K562 (cell line): ENCODE measurements around the gene TBL1X. TPM values are rescaled to one million over a fixed set of nuclear protein-coding genes. Genes with fewer than 3 reads are reported as not detected.
A peak's percentile ranks its signal among the peaks of the same experiment; 100 is the strongest.

Experiments
- ATAC-seq: fragments of 200-7000 bp; cut with Tn5 transposase; 3 replicates; pipeline ENCODE4 v1.9.1; 2020; ENCODE audit warnings: moderate library complexity
- BruUV-seq: library from RNA; stranded (reverse); fragments of 400-500 nt; replicated peaks from 2 replicates; lab custom pipeline; 2021; lab: Mats Ljungman, UMichigan
- CTCF ChIA-PET: fragments of 300-600 bp; formaldehyde crosslinking; extraction: SDS; loops from one replicate; lab custom pipeline; 2021; ENCODE audit warnings: low intra/inter-chr PET ratio; lab: Yijun Ruan, JAX
- POLR2A ChIA-PET: fragments of 300-600, 350-650 bp; sonication (Branson Sonifier 250); formaldehyde crosslinking; extraction: SDS; loops from one replicate; lab custom pipeline; 2021; ENCODE audit warnings: antibody characterized with exemption, inconsistent platforms; lab: Yijun Ruan, JAX
- DNase-seq, 4 experiments: peaks; one replicate each; pipeline versions ENCODE4 v3.0.0 to v3.0.0-alpha.2; 2011 to 2018; ENCODE audit warnings: low spot score in 3 of 4, mixed read lengths in 3 of 4; ENCODE audit errors: extremely low read depth in 1 of 4
- FAIRE-seq: peaks from 2 replicates; lab custom pipeline; 2011; peaks lifted over from hg19 to GRCh38; lab: Jason Lieb, UNC
- H2AFZ ChIP-seq: 2 replicates; pipeline ENCODE4 v1.6.0; 2011; ENCODE audit warnings: low read depth, low read length, control low read depth, inconsistent platforms
- H3K27ac ChIP-seq: fragments of 200-600 bp; 3 replicates; pipeline ENCODE4 v1.8.0; 2011; ENCODE audit warnings: low read depth, mild to moderate bottlenecking, control low read depth, inconsistent platforms, low read length, moderate library complexity, mixed read lengths; ENCODE audit errors: extremely low read depth
- H3K27me3 ChIP-seq, 2 experiments: fragments of 300-600 bp in 1 of 2; 2 replicates in 1 of 2; 3 replicates in 1 of 2; pipeline versions ENCODE4 v1.6.0 to v1.8.0; 2011; ENCODE audit warnings: inconsistent platforms in 2 of 2, low read length in 2 of 2, mild to moderate bottlenecking in 1 of 2, mixed read lengths in 1 of 2, moderate library complexity in 1 of 2; ENCODE audit not compliant: control insufficient read depth in 2 of 2, insufficient read depth in 2 of 2
- H3K36me3 ChIP-seq: fragments of 300-600 bp; 3 replicates; pipeline ENCODE4 v1.8.0; 2011; ENCODE audit warnings: mild to moderate bottlenecking, low read length, inconsistent platforms; ENCODE audit not compliant: control insufficient read depth, insufficient read depth
- H3K4me1 ChIP-seq, 2 experiments: fragments of 200-600 bp in 1 of 2; replicated peaks in 1 of 2; 2 replicates in 1 of 2; 3 replicates in 1 of 2; pipeline versions ENCODE4 v1.5.1 to v1.8.0; 2011; ENCODE audit warnings: inconsistent platforms in 2 of 2, low read length in 2 of 2, mild to moderate bottlenecking in 1 of 2, mixed read lengths in 1 of 2, moderate library complexity in 1 of 2; ENCODE audit not compliant: control insufficient read depth in 2 of 2, insufficient read depth in 2 of 2
- H3K4me2 ChIP-seq: 2 replicates; pipeline ENCODE4 v1.6.1; 2011; ENCODE audit warnings: low read length, control low read depth, inconsistent platforms, mixed read lengths; ENCODE audit not compliant: insufficient read depth
- H3K4me3 ChIP-seq: fragments of 200-600 bp; sonication (generic), shearing (Covaris generic); 2 replicates; pipeline ENCODE4 v1.5.1; 2016; ENCODE audit warnings: control low read depth, inconsistent platforms
- H3K79me2 ChIP-seq: fragments of 200-600 bp; 3 replicates; pipeline ENCODE4 v1.8.0; 2011; ENCODE audit warnings: low read length, inconsistent platforms; ENCODE audit not compliant: control insufficient read depth, insufficient read depth
- H3K9ac ChIP-seq, 2 experiments: 2 replicates each; pipeline versions ENCODE4 v1.6.0 to v1.6.1; 2011; ENCODE audit warnings: low read depth in 2 of 2, low read length in 2 of 2, control low read depth in 1 of 2, inconsistent platforms in 1 of 2, mild to moderate bottlenecking in 1 of 2, mixed read lengths in 1 of 2; ENCODE audit not compliant: insufficient read depth in 1 of 2
- H3K9me1 ChIP-seq: one replicate; pipeline ENCODE4 v1.6.0; 2011; ENCODE audit warnings: inconsistent platforms, mild to moderate bottlenecking, low read length, moderate library complexity; ENCODE audit not compliant: control insufficient read depth, insufficient read depth
- H3K9me3 ChIP-seq: replicated peaks from 2 replicates; pipeline ENCODE4 v1.5.1; 2011; ENCODE audit warnings: low read depth, low read length, inconsistent platforms; ENCODE audit not compliant: control insufficient read depth, insufficient read depth
- H4K20me1 ChIP-seq: replicated peaks from 2 replicates; pipeline ENCODE4 v1.6.1; 2011; ENCODE audit warnings: low read length, inconsistent platforms, mixed read lengths; ENCODE audit not compliant: control insufficient read depth, insufficient read depth
- BRCA1 ChIP-seq, 2 experiments: fragments of 450-650 bp in 1 of 2; sonication (generic) in 1 of 2; formaldehyde crosslinking in 1 of 2; IDR thresholded peaks; 2 replicates each; pipeline versions ENCODE4 v1.5.0 to v1.6.1; 2017 to 2020; ENCODE audit warnings: mild to moderate bottlenecking in 1 of 2, missing genetic modification reagents in 1 of 2
- ELF1 ChIP-seq: fragments of 200-800 bp; sonication (Bioruptor generic); IDR thresholded peaks from 2 replicates; pipeline ENCODE4 v1.6.1; 2016; ENCODE audit warnings: missing genetic modification characterization, missing compliant biosample characterization
- GATAD2B ChIP-seq: fragments of 450-650 bp; IDR thresholded peaks from 2 replicates; pipeline ENCODE4 v1.6.1; 2017; ENCODE audit warnings: mild to moderate bottlenecking, borderline replicate concordance
- HDGF ChIP-seq: fragments of 450-650 bp; IDR thresholded peaks from 2 replicates; pipeline ENCODE4 v1.6.1; 2016
- JUND ChIP-seq, 2 experiments: IDR thresholded peaks; 2 replicates in 1 of 2; 3 replicates in 1 of 2; pipeline ENCODE4 v1.6.1; 2011; ENCODE audit warnings: borderline replicate concordance in 2 of 2, low read depth in 2 of 2, low read length in 2 of 2, improper control_type of control experiment in 1 of 2, missing biosample characterization in 1 of 2, missing genetic modification characterization in 1 of 2, missing genetic modification reagents in 1 of 2
- KHSRP ChIP-seq: fragments of 450-650 bp; IDR thresholded peaks from 2 replicates; pipeline ENCODE4 v1.6.1; 2017
- L3MBTL2 ChIP-seq: fragments of 450-650 bp; IDR thresholded peaks from 2 replicates; pipeline ENCODE4 v1.6.1; 2016; ENCODE audit warnings: mild to moderate bottlenecking, moderate library complexity
- MBD2 ChIP-seq: sonication (generic); IDR thresholded peaks from 2 replicates; pipeline ENCODE4 v1.6.1; 2016; ENCODE audit warnings: low read depth, borderline replicate concordance
- MIER1 ChIP-seq: fragments of 450-650 bp; IDR thresholded peaks from 2 replicates; pipeline ENCODE4 v1.6.1; 2016; ENCODE audit warnings: antibody characterized with exemption, mild to moderate bottlenecking, low read depth
- MLX ChIP-seq, 2 experiments: fragments of 450-650 bp in 1 of 2; sonication (generic) in 1 of 2; formaldehyde crosslinking; conservative IDR thresholded peaks; 2 replicates each; pipeline versions ENCODE4 v1.4.0 to v1.8.1; 2020 to 2022; ENCODE audit warnings: mild to moderate bottlenecking in 1 of 2, missing genetic modification reagents in 1 of 2
- MXI1 ChIP-seq: IDR thresholded peaks from 2 replicates; pipeline ENCODE4 v1.6.1; 2011; ENCODE audit warnings: low read depth, mild to moderate bottlenecking, improper control_type of control experiment, low read length
- RCOR1 ChIP-seq, 2 experiments: IDR thresholded peaks; 2 replicates each; pipeline ENCODE4 v1.6.1; 2012; ENCODE audit warnings: low read depth in 2 of 2, low read length in 2 of 2, borderline replicate concordance in 1 of 2, improper control_type of control experiment in 1 of 2
- SNRNP70 ChIP-seq: fragments of 200-400 bp; formaldehyde crosslinking; optimal IDR thresholded peaks from 2 replicates; pipeline ENCODE3; 2017; ENCODE audit warnings: low read depth, low read length
- TRIM25 ChIP-seq: fragments of 450-650 bp; IDR thresholded peaks from 2 replicates; pipeline ENCODE4 v1.7.0; 2016; ENCODE audit warnings: borderline replicate concordance
- YBX1 ChIP-seq: fragments of 450-650 bp; IDR thresholded peaks from 2 replicates; pipeline ENCODE4 v1.7.1; 2016; ENCODE audit warnings: mild to moderate bottlenecking
- ZNF121 ChIP-seq: sonication (generic); formaldehyde crosslinking; conservative IDR thresholded peaks from 2 replicates; pipeline ENCODE4 v1.8.0; 2022; ENCODE audit warnings: missing genetic modification reagents
- ZNF324 ChIP-seq: fragments of 250-450 bp; sonication (Bioruptor Pico); IDR thresholded peaks from 2 replicates; pipeline ENCODE4 v1.4.0; 2020; ENCODE audit warnings: mild to moderate bottlenecking
- WGBS: fragments of 100-300 bp; shearing (Covaris generic); methylation state at CpG from one replicate; pipeline ENCODE4 v1.1.6; 2016; ENCODE audit warnings: low coverage, mixed read lengths; ENCODE audit not compliant: insufficient coverage; ENCODE audit errors: missing lambda C conversion rate; 5-methylcytosine and 5-hydroxymethylcytosine counted together
- in situ Hi-C: fragments of 300-500 bp; cut with MboI; formaldehyde crosslinking; loops from 4 replicates; pipeline ENCODE4 v1.15.0; 2018; ENCODE audit warnings: inconsistent platforms, mixed read lengths
- intact Hi-C: fragments of 100-400 bp; cut with micrococcal nuclease; formaldehyde crosslinking; loops from 2 replicates; pipeline ENCODE4 v1.14.2; 2022
- polyA plus RNA-seq, 8 experiments: library from polyadenylated mRNA; depleted of rRNA in 4 of 8; stranded (reverse) in 5 of 8; unstranded in 3 of 8; fragments of >200 nt; fragmentation: Nextera tagmentation in 2 of 8; fragmentation: Illumina TruSeq in 1 of 8; extraction: Ambion mirVana in 2 of 8; extraction: Trizol in 1 of 8; gene quantifications; 2 replicates each; pipeline versions ENCODE4 v1.2.1 to v1.2.3, GENCODE V29; 2011 to 2014; ENCODE audit warnings: inconsistent platforms in 1 of 8, missing spikeins in 1 of 8
- total RNA-seq, 7 experiments: library from RNA; depleted of rRNA in 6 of 7; stranded (reverse); fragments of >200 nt in 6 of 7; fragmentation: Illumina TruSeq in 2 of 7; extraction: Trizol in 2 of 7; gene quantifications; 2 replicates each; pipeline versions ENCODE4 v1.2.1 to v1.2.3, GENCODE V29; 2011 to 2021; ENCODE audit warnings: low replicate concordance in 1 of 7
- TF ChIP-seq, protein P1 (sequence below): fragments of 200-400 bp; formaldehyde crosslinking; IDR thresholded peaks from 2 replicates; pipeline ENCODE4 v1.6.1; 2017; ENCODE audit warnings: mild to moderate bottlenecking, low read depth, low read length, moderate library complexity

TBL1X gene
- total and polyA plus RNA-seq, 9 of the 15 experiments (the other 6 are each of a cell fraction or from before 2014, with no cell fraction given) = 6.0 to 49.6 (median 19.7) TPM

DNA sequence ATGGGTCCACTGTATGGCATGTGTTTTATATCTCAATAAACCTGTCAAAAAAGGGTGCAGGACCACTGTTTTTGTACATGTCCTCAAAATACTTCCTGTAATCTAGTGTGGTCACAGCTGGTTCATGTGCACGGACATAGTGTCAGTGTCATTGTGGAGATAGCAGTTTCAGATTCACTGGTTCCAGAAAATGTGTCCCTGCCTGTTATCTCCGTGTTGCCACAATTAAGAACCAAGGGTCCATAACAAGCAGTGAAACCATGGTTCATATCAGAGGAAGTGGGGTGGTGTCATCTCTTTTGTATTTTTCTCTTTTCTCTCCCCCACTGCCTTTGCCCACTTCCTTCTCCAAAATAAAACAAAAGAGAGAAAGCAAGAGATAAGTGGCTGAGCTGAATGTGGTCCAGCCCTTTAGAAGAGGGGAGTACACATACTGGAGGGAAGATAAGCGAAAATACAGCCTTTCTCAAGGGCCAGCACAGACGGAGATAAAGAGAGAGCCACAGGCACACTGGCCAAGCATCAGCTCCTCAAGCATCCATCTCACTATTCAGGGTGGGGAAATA, 51.2 kb downstream of the TBL1X start:
- intact Hi-C loops = loop anchor here (1.0 to 5.0 kb wide), 3 partner anchors 15 to 164 kb away; no protein-coding TSS in a partner anchor
- no TSS peak for BruUV-seq
- no peak overlapping the region for H2AFZ ChIP-seq
- peak; percentile 93 for ATAC-seq
- 0% methylated on average over 3 of the region's 4 CpGs for WGBS
- peak overlapping the region; percentile 64 for H3K27ac ChIP-seq
- H3K9me3 ChIP-seq = no peaks in the 10 kb centered on the region
- H3K9me1 ChIP-seq = peaks cover 9% of the 10 kb centered on the region
- peak; percentile 95 for FAIRE-seq
- peaks cover 28% of the 10 kb centered on the region for H4K20me1 ChIP-seq
- in situ Hi-C loops = no loop called here
- CTCF ChIA-PET = no interaction called here
- no peaks in the 10 kb centered on the region for H3K27me3 ChIP-seq
- DNase-seq = peak; percentile 47 to 88 (median 63)
- no peak overlapping the region for H3K9ac ChIP-seq
- peaks cover 55% of the 10 kb centered on the region for H3K79me2 ChIP-seq
- POLR2A ChIA-PET = interaction anchor here (0.9 to 1.4 kb wide), 3 partner anchors 10 to 44 kb away, joined by 3 to 7 read pairs (median 5); no protein-coding TSS in a partner anchor
- peaks cover 21 to 59% of the 10 kb centered on the region in 2 experiments; a peak in 4 of 5 replicates for H3K4me1 ChIP-seq
- no peak overlapping the region for H3K4me3 ChIP-seq
- peaks cover 11% of the 10 kb centered on the region; the same call in 1 of the 3 replicates for H3K36me3 ChIP-seq
- peak overlapping the region; percentile 44 for H3K4me2 ChIP-seq
- TF ChIP-seq ELF1 (tag) = peak; percentile 40; the same call in 1 of the 2 replicates
- TF ChIP-seq MIER1 = 0 out of 2 replicates have a peak, but pooled peaks have one; percentile 21
- TF ChIP-seq HDGF = no peak
- no peak for TF ChIP-seq KHSRP
- TF ChIP-seq JUND (IDR thresholded peaks at IDR 0.05; ENCODE audit: borderline replicate concordance, low read depth, low read length) = peak; percentile 68
- 0 out of 3 replicates have a peak, but pooled peaks have one; percentile 31 for TF ChIP-seq JUND (tag; IDR thresholded peaks at IDR 0.05; ENCODE audit: borderline replicate concordance, low read depth, low read length)
- TF ChIP-seq BRCA1 (IDR thresholded peaks at IDR 0.05) = no peak
- TF ChIP-seq BRCA1 (CRISPR knock-in tag; IDR thresholded peaks at IDR 0.05) = no peak
- TF ChIP-seq L3MBTL2 = peak; percentile 52; the same call in 1 of the 2 replicates
- no peak for TF ChIP-seq MLX (CRISPR knock-in tag; conservative IDR thresholded peaks at IDR 0.05)
- TF ChIP-seq, protein P1, sequence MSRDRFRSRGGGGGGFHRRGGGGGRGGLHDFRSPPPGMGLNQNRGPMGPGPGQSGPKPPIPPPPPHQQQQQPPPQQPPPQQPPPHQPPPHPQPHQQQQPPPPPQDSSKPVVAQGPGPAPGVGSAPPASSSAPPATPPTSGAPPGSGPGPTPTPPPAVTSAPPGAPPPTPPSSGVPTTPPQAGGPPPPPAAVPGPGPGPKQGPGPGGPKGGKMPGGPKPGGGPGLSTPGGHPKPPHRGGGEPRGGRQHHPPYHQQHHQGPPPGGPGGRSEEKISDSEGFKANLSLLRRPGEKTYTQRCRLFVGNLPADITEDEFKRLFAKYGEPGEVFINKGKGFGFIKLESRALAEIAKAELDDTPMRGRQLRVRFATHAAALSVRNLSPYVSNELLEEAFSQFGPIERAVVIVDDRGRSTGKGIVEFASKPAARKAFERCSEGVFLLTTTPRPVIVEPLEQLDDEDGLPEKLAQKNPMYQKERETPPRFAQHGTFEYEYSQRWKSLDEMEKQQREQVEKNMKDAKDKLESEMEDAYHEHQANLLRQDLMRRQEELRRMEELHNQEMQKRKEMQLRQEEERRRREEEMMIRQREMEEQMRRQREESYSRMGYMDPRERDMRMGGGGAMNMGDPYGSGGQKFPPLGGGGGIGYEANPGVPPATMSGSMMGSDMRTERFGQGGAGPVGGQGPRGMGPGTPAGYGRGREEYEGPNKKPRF = no peak
- no peak for TF ChIP-seq MXI1
- TF ChIP-seq ZNF121 (CRISPR knock-in tag) = no peak
- TF ChIP-seq RCOR1 (IDR thresholded peaks at IDR 0.05; ENCODE audit: borderline replicate concordance in 1 of 2, low read depth in 2 of 2, low read length in 2 of 2) = peak in 1 of 2 experiments; percentile 87; a peak in 2 of 4 replicates
- no peak for TF ChIP-seq TRIM25
- no peak for TF ChIP-seq YBX1
- peak; percentile 20; the same call in 1 of the 2 replicates for TF ChIP-seq MBD2
- TF ChIP-seq SNRNP70 = no peak
- no peak for TF ChIP-seq ZNF324 (CRISPR knock-in tag)
- peak; percentile 54; the same call in 1 of the 2 replicates for TF ChIP-seq GATAD2B
